ENCODE measurements around the gene ST7L. TPM values are rescaled to one million over a fixed set of nuclear protein-coding genes. Genes with fewer than 3 reads are reported as not detected.

ST7L gene
- total RNA-seq, 2 experiments from 2014 or later, result 11.2 to 15.4 TPM

GRCh38 chr1:112564081-112564480 is 54.9 kb downstream of the ST7L start:
- intact Hi-C loops (cut with micrococcal nuclease), result no loop called here
- ChIA-PET CTCF (no interaction called here), POLR2A (no interaction called here)
- H3K4me3 Mint-ChIP-seq, result no peak overlapping the region
- no peak overlapping the region for H3K27ac Mint-ChIP-seq
- no peak for DNase-seq
- no peaks in the 10 kb centered on the region for H3K27me3 Mint-ChIP-seq
- H3K36me3 Mint-ChIP-seq, result peaks cover 3% of the 10 kb centered on the region
- H3K4me1 Mint-ChIP-seq (ENCODE audit: low read depth), result no peaks in the 10 kb centered on the region
- no peaks in the 10 kb centered on the region for H3K9me3 Mint-ChIP-seq

- Mint-ChIP-seq H3K9me3 (no peaks in the 10 kb centered on the region), H3K27me3 (no peaks in the 10 kb centered on the region), H3K36me3 (peaks cover 3% of the 10 kb centered on the region), H3K4me3 (no peak overlapping the region), H3K27ac (no peak overlapping the region), H3K4me1 (ENCODE audit: low read depth) (no peaks in the 10 kb centered on the region)
- ChIA-PET CTCF (no interaction called here), POLR2A (no interaction called here)
- intact Hi-C loops (cut with micrococcal nuclease), result no loop called here
- DNase-seq, result no peak
These were observed 55.6 kb downstream of the ST7L start for GRCh38 chr1:112563341-112563740.

GRCh38 chr1:112558634-112559033 is 60.3 kb downstream of the ST7L start:
- ChIA-PET CTCF (no interaction called here), POLR2A (no interaction called here)
- Mint-ChIP-seq H3K36me3 (peaks cover 5% of the 10 kb centered on the region), H3K9me3 (no peaks in the 10 kb centered on the region), H3K27ac (no peak overlapping the region), H3K4me3 (no peak overlapping the region), H3K4me1 (ENCODE audit: low read depth) (peaks cover 5% of the 10 kb centered on the region), H3K27me3 (no peaks in the 10 kb centered on the region)
- DNase-seq, result no peak
- intact Hi-C loops (cut with micrococcal nuclease), result no loop called here

- Mint-ChIP-seq H3K27me3 (no peaks in the 10 kb centered on the region), H3K9me3 (no peaks in the 10 kb centered on the region), H3K36me3 (peaks cover 8% of the 10 kb centered on the region), H3K4me1 (ENCODE audit: low read depth) (peaks cover 5% of the 10 kb centered on the region), H3K4me3 (no peak overlapping the region), H3K27ac (no peak overlapping the region)
- POLR2A ChIA-PET, result no interaction called here
- CTCF ChIA-PET, result no interaction called here
- no peak for DNase-seq
- intact Hi-C loops (cut with micrococcal nuclease), result no loop called here
These were observed 61.6 kb downstream of the ST7L start for GRCh38 chr1:112557385-112557784.

- no peak for DNase-seq
- no peak overlapping the region for H3K27ac Mint-ChIP-seq
- H3K27me3 Mint-ChIP-seq, result no peaks in the 10 kb centered on the region
- CTCF ChIA-PET, result interaction anchor here (0.6 kb wide), 1 partner anchor 90 kb away, joined by 5 read pairs; no protein-coding TSS in a partner anchor
- intact Hi-C loops (cut with micrococcal nuclease), result no loop called here
- no peaks in the 10 kb centered on the region for H3K9me3 Mint-ChIP-seq
- peaks cover 5% of the 10 kb centered on the region for H3K4me1 Mint-ChIP-seq (ENCODE audit: low read depth)
- POLR2A ChIA-PET, result no interaction called here
- H3K36me3 Mint-ChIP-seq, result peaks cover 8% of the 10 kb centered on the region
- H3K4me3 Mint-ChIP-seq, result no peak overlapping the region
These were observed 64.5 kb downstream of the ST7L start for GRCh38 chr1:112554411-112554810.

GRCh38 chr1:112549590-112549989 is 69.4 kb downstream of the ST7L start:
- Mint-ChIP-seq H3K4me1 (ENCODE audit: low read depth) (no peaks in the 10 kb centered on the region), H3K27ac (no peak overlapping the region), H3K4me3 (no peak overlapping the region), H3K9me3 (no peaks in the 10 kb centered on the region), H3K27me3 (no peaks in the 10 kb centered on the region), H3K36me3 (peaks cover 3% of the 10 kb centered on the region)
- POLR2A ChIA-PET, result no interaction called here
- no peak for DNase-seq
- intact Hi-C loops (cut with micrococcal nuclease), result no loop called here
- CTCF ChIA-PET, result no interaction called here

- H3K4me1 Mint-ChIP-seq (ENCODE audit: low read depth), result peaks cover 2% of the 10 kb centered on the region
- ChIA-PET CTCF (no interaction called here), POLR2A (no interaction called here)
- no peaks in the 10 kb centered on the region for H3K27me3 Mint-ChIP-seq
- no peak overlapping the region for H3K4me3 Mint-ChIP-seq
- no peak overlapping the region for H3K27ac Mint-ChIP-seq
- H3K36me3 Mint-ChIP-seq, result peaks cover 3% of the 10 kb centered on the region
- no peak for DNase-seq
- intact Hi-C loops (cut with micrococcal nuclease), result no loop called here
- no peaks in the 10 kb centered on the region for H3K9me3 Mint-ChIP-seq
These were observed 70.4 kb downstream of the ST7L start for GRCh38 chr1:112548547-112548946.

GRCh38 chr1:112546076-112546475 is 72.9 kb downstream of the ST7L start:
- H3K27me3 Mint-ChIP-seq, result no peaks in the 10 kb centered on the region
- H3K4me1 Mint-ChIP-seq (ENCODE audit: low read depth), result peaks cover 2% of the 10 kb centered on the region
- POLR2A ChIA-PET, result no interaction called here
- CTCF ChIA-PET, result no interaction called here
- intact Hi-C loops (cut with micrococcal nuclease), result no loop called here
- H3K9me3 Mint-ChIP-seq, result no peaks in the 10 kb centered on the region
- peaks cover 2% of the 10 kb centered on the region for H3K36me3 Mint-ChIP-seq
- H3K4me3 Mint-ChIP-seq, result no peak overlapping the region
- H3K27ac Mint-ChIP-seq, result no peak overlapping the region
- DNase-seq, result no peak

- intact Hi-C loops (cut with micrococcal nuclease), result no loop called here
- Mint-ChIP-seq H3K4me3 (no peak overlapping the region), H3K4me1 (ENCODE audit: low read depth) (peaks cover 2% of the 10 kb centered on the region), H3K9me3 (no peaks in the 10 kb centered on the region), H3K27me3 (no peaks in the 10 kb centered on the region), H3K27ac (no peak overlapping the region), H3K36me3 (peaks cover 4% of the 10 kb centered on the region)
- ChIA-PET POLR2A (no interaction called here), CTCF (interaction anchor here (0.8 kb wide), 1 partner anchor 154 kb away, joined by 3 read pairs; no protein-coding TSS in a partner anchor)
- DNase-seq, result no peak
These were observed 74.2 kb downstream of the ST7L start for GRCh38 chr1:112544751-112545150.

GRCh38 chr1:112544011-112544688 is 74.8 kb downstream of the ST7L start:
- Mint-ChIP-seq H3K27me3 (no peaks in the 10 kb centered on the region), H3K4me3 (no peak overlapping the region), H3K4me1 (ENCODE audit: low read depth) (peaks cover 2% of the 10 kb centered on the region), H3K36me3 (peaks cover 4% of the 10 kb centered on the region), H3K9me3 (no peaks in the 10 kb centered on the region), H3K27ac (no peak overlapping the region)
- DNase-seq, result no peak
- POLR2A ChIA-PET, result no interaction called here
- CTCF ChIA-PET, result interaction anchor here (0.5 to 0.9 kb wide), 2 partner anchors 40 to 43 kb away, joined by 3 to 4 read pairs; no protein-coding TSS in a partner anchor
- intact Hi-C loops (cut with micrococcal nuclease), result no loop called here

GRCh38 chr1:112542206-112542973 is 76.6 kb downstream of the ST7L start:
- POLR2A ChIA-PET, result no interaction called here
- H3K4me1 Mint-ChIP-seq (ENCODE audit: low read depth), result peaks cover 2% of the 10 kb centered on the region
- no peaks in the 10 kb centered on the region for H3K27me3 Mint-ChIP-seq
- H3K4me3 Mint-ChIP-seq, result no peak overlapping the region
- peaks cover 4% of the 10 kb centered on the region for H3K36me3 Mint-ChIP-seq
- CTCF ChIA-PET, result interaction anchor here (0.6 to 0.9 kb wide), 3 partner anchors 41 to 920 kb away, joined by 3 read pairs; no protein-coding TSS in a partner anchor
- DNase-seq, result no peak
- intact Hi-C loops (cut with micrococcal nuclease), result no loop called here
- H3K9me3 Mint-ChIP-seq, result no peaks in the 10 kb centered on the region
- H3K27ac Mint-ChIP-seq, result no peak overlapping the region

GRCh38 chr1:112541299-112541698 is 77.6 kb downstream of the ST7L start:
- no peak overlapping the region for H3K4me3 Mint-ChIP-seq
- H3K4me1 Mint-ChIP-seq (ENCODE audit: low read depth), result peaks cover 2% of the 10 kb centered on the region
- H3K9me3 Mint-ChIP-seq, result no peaks in the 10 kb centered on the region
- ChIA-PET CTCF (interaction anchor here (0.9 kb wide), 1 partner anchor 39 kb away, joined by 3 read pairs; no protein-coding TSS in a partner anchor), POLR2A (no interaction called here)
- no peak for DNase-seq
- intact Hi-C loops (cut with micrococcal nuclease), result no loop called here
- no peaks in the 10 kb centered on the region for H3K27me3 Mint-ChIP-seq
- no peak overlapping the region for H3K27ac Mint-ChIP-seq
- peaks cover 4% of the 10 kb centered on the region for H3K36me3 Mint-ChIP-seq

All from activated CD4-positive, alpha-beta memory T cell treated with anti-CD3 and anti-CD28 coated beads for 36 hours (primary cell).